DOHH2 (cell line): Measurements from ENCODE around the gene METTL15.

Source experiments
- CTCF ChIP-seq: fragments of 200-600 bp; sonication (generic); IDR thresholded peaks from one replicate; pipeline ENCODE4 v1.5.1; 2014; ENCODE audit warnings: antibody characterized with exemption, mild to moderate bottlenecking, low read depth, low read length; ENCODE audit not compliant: poor library complexity, severe bottlenecking
- EZH2phosphoT487 ChIP-seq: fragments of 200-600 bp; sonication (generic); IDR thresholded peaks from 2 replicates; pipeline ENCODE4 v1.6.1; 2017; ENCODE audit warnings: borderline replicate concordance, mild to moderate bottlenecking, antibody characterized with exemption, low read length, moderate library complexity, mixed read lengths

- TF ChIP-seq EZH2phosphoT487 (no peak), CTCF (no peak)
Observed at GRCh38 chr11:28339488-28339887, 231.3 kb downstream of the METTL15 start.
